GM12878 (cell line): Measurements from ENCODE around the gene REEP1.

Experiments
- BCL3 ChIP-seq: IDR thresholded peaks from 2 replicates; pipeline ENCODE4 v1.6.1; 2011; ENCODE audit warnings: borderline replicate concordance, low read depth, mild to moderate bottlenecking, moderate library complexity, low read length; ENCODE audit not compliant: insufficient read depth, poor library complexity, severe bottlenecking
- CEBPB ChIP-seq, 2 experiments: fragments of 150-350 bp in 1 of 2; IDR thresholded peaks; 2 replicates each; pipeline ENCODE4 v1.6.1; 2012 to 2014; ENCODE audit warnings: low read depth in 2 of 2, low read length in 2 of 2, borderline replicate concordance in 1 of 2, inconsistent platforms in 1 of 2
- EGR1 ChIP-seq, 2 experiments: IDR thresholded peaks; 1 replicate in 1 of 2; 2 replicates in 1 of 2; pipeline ENCODE4 v1.6.1; 2011 to 2012; ENCODE audit warnings: low read depth in 2 of 2, low read length in 2 of 2, borderline replicate concordance in 1 of 2, mild to moderate bottlenecking in 1 of 2, moderate library complexity in 1 of 2
- FOXK2 ChIP-seq: fragments of 450-650 bp; IDR thresholded peaks from 2 replicates; pipeline ENCODE4 v1.6.1; 2017; ENCODE audit warnings: mild to moderate bottlenecking, moderate library complexity
- FOXM1 ChIP-seq: IDR thresholded peaks from 2 replicates; pipeline ENCODE4 v1.6.1; 2012; ENCODE audit warnings: low read depth, mild to moderate bottlenecking, inconsistent platforms, low read length, moderate library complexity
- MYC ChIP-seq: IDR thresholded peaks from 2 replicates; pipeline ENCODE4 v1.6.1; 2011; ENCODE audit warnings: mild to moderate bottlenecking, low read length, moderate library complexity, inconsistent platforms; ENCODE audit not compliant: insufficient read depth, insufficient replicate concordance, insufficient read length, severe bottlenecking
- POLR2A ChIP-seq: IDR thresholded peaks from 2 replicates; pipeline ENCODE4 v1.6.1; 2011; ENCODE audit warnings: low read depth, mild to moderate bottlenecking, low read length
- REST ChIP-seq: IDR thresholded peaks from 2 replicates; pipeline ENCODE4 v1.6.1; 2012; ENCODE audit warnings: mild to moderate bottlenecking, low read depth, low read length
- SMAD1 ChIP-seq: fragments of 450-650 bp; IDR thresholded peaks from 2 replicates; pipeline ENCODE4 v1.6.1; 2018; ENCODE audit warnings: mild to moderate bottlenecking, low read depth; ENCODE audit not compliant: partially characterized antibody
- TF ChIP-seq, protein P1 (sequence below), 3 experiments: IDR thresholded peaks in 2 of 3; conservative IDR thresholded peaks in 1 of 3; 2 replicates each; pipeline ENCODE4 v1.5.1; 2011; ENCODE audit warnings: low read depth in 3 of 3, low read length in 3 of 3, mild to moderate bottlenecking in 3 of 3, control low read depth in 2 of 3, moderate library complexity in 2 of 3, inconsistent platforms in 1 of 3, mixed read lengths in 1 of 3; ENCODE audit not compliant: control insufficient read depth in 2 of 3, insufficient read depth in 1 of 3; ENCODE audit errors: extremely low read depth in 1 of 3
- TF ChIP-seq, protein P2 (sequence below): fragments of 450-650 bp; formaldehyde crosslinking; IDR thresholded peaks from 2 replicates; pipeline ENCODE4 v1.4.0; 2020; ENCODE audit warnings: mild to moderate bottlenecking, moderate library complexity

GRCh38 chr2:86185517-86186212 lies 151.8 kb downstream of the REEP1 start:
- TF ChIP-seq MYC, result no peak
- TF ChIP-seq EGR1 (IDR thresholded peaks at IDR 0.05; ENCODE audit: borderline replicate concordance in 1 of 2, low read depth in 2 of 2, low read length in 2 of 2), result no peak
- no peak for TF ChIP-seq FOXM1
- no peak for TF ChIP-seq POLR2A
- no peak for TF ChIP-seq FOXK2
- no peak for TF ChIP-seq CEBPB (IDR thresholded peaks at IDR 0.05; ENCODE audit: borderline replicate concordance in 1 of 2, low read depth in 2 of 2, low read length in 2 of 2)
- TF ChIP-seq, protein P1, sequence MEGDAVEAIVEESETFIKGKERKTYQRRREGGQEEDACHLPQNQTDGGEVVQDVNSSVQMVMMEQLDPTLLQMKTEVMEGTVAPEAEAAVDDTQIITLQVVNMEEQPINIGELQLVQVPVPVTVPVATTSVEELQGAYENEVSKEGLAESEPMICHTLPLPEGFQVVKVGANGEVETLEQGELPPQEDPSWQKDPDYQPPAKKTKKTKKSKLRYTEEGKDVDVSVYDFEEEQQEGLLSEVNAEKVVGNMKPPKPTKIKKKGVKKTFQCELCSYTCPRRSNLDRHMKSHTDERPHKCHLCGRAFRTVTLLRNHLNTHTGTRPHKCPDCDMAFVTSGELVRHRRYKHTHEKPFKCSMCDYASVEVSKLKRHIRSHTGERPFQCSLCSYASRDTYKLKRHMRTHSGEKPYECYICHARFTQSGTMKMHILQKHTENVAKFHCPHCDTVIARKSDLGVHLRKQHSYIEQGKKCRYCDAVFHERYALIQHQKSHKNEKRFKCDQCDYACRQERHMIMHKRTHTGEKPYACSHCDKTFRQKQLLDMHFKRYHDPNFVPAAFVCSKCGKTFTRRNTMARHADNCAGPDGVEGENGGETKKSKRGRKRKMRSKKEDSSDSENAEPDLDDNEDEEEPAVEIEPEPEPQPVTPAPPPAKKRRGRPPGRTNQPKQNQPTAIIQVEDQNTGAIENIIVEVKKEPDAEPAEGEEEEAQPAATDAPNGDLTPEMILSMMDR (IDR thresholded peaks at IDR 0.05 in 2 of 3, conservative IDR thresholded peaks at IDR 0.05 in 1 of 3; ENCODE audit: control insufficient read depth in 2 of 3, extremely low read depth in 1 of 3, insufficient read depth in 1 of 3, low read depth in 3 of 3, low read length in 3 of 3), result no peak
- TF ChIP-seq BCL3, result no peak
- TF ChIP-seq REST, result no peak
- TF ChIP-seq SMAD1, result no peak
- TF ChIP-seq, protein P2, sequence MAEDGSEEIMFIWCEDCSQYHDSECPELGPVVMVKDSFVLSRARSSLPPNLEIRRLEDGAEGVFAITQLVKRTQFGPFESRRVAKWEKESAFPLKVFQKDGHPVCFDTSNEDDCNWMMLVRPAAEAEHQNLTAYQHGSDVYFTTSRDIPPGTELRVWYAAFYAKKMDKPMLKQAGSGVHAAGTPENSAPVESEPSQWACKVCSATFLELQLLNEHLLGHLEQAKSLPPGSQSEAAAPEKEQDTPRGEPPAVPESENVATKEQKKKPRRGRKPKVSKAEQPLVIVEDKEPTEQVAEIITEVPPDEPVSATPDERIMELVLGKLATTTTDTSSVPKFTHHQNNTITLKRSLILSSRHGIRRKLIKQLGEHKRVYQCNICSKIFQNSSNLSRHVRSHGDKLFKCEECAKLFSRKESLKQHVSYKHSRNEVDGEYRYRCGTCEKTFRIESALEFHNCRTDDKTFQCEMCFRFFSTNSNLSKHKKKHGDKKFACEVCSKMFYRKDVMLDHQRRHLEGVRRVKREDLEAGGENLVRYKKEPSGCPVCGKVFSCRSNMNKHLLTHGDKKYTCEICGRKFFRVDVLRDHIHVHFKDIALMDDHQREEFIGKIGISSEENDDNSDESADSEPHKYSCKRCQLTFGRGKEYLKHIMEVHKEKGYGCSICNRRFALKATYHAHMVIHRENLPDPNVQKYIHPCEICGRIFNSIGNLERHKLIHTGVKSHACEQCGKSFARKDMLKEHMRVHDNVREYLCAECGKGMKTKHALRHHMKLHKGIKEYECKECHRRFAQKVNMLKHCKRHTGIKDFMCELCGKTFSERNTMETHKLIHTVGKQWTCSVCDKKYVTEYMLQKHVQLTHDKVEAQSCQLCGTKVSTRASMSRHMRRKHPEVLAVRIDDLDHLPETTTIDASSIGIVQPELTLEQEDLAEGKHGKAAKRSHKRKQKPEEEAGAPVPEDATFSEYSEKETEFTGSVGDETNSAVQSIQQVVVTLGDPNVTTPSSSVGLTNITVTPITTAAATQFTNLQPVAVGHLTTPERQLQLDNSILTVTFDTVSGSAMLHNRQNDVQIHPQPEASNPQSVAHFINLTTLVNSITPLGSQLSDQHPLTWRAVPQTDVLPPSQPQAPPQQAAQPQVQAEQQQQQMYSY (CRISPR knock-in tag), result no peak
